ENCODE results near the gene TFB2M.

DNA sequence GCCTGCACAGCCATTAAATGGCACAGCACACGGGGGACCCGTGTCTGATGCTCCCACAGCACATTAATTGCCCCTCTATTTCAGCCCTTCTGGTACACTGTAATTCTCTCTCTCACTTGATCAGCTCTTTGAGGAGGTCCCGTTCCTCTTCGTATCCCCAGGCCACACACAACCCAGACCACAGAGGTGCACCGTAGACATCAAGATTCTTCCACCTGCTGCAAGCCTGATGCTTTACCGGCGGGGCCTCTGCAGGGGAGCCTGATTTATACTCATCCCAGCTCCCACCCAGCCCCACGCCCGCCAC, 59.7 kb downstream of the TFB2M start:
- TF ChIP-seq, protein P1, sequence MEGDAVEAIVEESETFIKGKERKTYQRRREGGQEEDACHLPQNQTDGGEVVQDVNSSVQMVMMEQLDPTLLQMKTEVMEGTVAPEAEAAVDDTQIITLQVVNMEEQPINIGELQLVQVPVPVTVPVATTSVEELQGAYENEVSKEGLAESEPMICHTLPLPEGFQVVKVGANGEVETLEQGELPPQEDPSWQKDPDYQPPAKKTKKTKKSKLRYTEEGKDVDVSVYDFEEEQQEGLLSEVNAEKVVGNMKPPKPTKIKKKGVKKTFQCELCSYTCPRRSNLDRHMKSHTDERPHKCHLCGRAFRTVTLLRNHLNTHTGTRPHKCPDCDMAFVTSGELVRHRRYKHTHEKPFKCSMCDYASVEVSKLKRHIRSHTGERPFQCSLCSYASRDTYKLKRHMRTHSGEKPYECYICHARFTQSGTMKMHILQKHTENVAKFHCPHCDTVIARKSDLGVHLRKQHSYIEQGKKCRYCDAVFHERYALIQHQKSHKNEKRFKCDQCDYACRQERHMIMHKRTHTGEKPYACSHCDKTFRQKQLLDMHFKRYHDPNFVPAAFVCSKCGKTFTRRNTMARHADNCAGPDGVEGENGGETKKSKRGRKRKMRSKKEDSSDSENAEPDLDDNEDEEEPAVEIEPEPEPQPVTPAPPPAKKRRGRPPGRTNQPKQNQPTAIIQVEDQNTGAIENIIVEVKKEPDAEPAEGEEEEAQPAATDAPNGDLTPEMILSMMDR (IDR thresholded peaks at IDR 0.05): no peak
- no peak for TF ChIP-seq POLR2A (IDR thresholded peaks at IDR 0.05)
- no peak for TF ChIP-seq EP300 (IDR thresholded peaks at IDR 0.05)

Measured in tibial nerve (tissue), 4 donors.